ENCODE results near the gene CFL2.

DNA sequence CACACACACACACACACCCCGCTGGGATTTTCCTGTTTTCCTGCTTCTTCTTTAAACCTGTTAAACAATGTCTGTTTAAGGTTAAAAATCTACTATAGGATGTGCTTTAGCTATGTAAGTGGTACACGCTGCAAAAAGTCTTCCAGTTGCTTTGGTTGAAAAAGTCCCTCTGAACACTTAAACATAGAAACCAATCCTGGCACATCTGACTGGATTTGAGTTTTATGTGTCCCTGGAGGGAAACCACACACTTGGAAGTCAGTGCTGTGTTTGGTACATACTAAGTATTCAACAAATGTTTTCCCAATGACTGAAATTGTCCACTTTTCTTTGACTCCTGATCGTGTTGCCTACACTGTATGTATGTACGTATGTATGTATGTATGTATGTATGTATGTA, 22.0 kb downstream of the CFL2 start:
- TF ChIP-seq POLR2AphosphoS5 (IDR thresholded peaks at IDR 0.05; ENCODE audit: borderline replicate concordance, low read depth, low read length) (no peak), EZH2 (IDR thresholded peaks at IDR 0.05) (no peak), FOXP2 (optimal IDR thresholded peaks at IDR 0.05; ENCODE audit: control extremely low read depth, extremely low read length, insufficient read depth) (no peak)

All from SK-N-MC (cell line).